Fibroblast of mammary gland (primary cell): ENCODE measurements around the gene LRRC18.

ENCODE experiments used
- DNase-seq: peaks from one replicate; pipeline ENCODE4 v3.0.0-alpha.2; 2010; ENCODE audit warnings: low read depth
- H3K4me3 ChIP-seq: 2 replicates; pipeline ENCODE4 v1.5.1; 2011; ENCODE audit warnings: low read depth, mild to moderate bottlenecking, low read length, moderate library complexity; ENCODE audit not compliant: control insufficient read depth
- TF ChIP-seq, protein P1 (sequence below): conservative IDR thresholded peaks from 2 replicates; pipeline ENCODE4 v1.5.1; 2011; ENCODE audit warnings: low read depth, low read length, inconsistent platforms; ENCODE audit not compliant: control insufficient read depth, insufficient read depth

The LRRC18 gene

DNA sequence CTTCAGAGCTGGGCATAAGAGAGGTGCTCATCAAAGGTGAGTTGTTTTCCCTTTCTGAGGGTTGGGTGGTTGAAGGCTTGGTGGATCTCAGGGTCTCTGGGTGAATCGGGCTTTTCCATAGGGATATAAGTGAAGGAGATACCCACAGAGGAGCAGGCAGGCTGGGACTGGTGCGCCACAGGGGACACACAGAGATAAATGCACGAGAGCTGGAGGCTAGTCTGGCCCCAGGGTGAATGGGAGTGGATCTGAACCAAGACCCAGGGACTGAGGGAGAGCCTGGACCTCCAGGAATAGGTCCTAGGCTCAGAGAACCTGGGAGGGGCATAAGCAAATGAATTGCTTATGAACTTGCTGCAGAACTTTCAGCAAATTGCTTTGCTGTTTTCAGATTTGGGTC is 61.5 kb downstream of the LRRC18 start:
- no peak overlapping the region for H3K4me3 ChIP-seq
- TF ChIP-seq, protein P1, sequence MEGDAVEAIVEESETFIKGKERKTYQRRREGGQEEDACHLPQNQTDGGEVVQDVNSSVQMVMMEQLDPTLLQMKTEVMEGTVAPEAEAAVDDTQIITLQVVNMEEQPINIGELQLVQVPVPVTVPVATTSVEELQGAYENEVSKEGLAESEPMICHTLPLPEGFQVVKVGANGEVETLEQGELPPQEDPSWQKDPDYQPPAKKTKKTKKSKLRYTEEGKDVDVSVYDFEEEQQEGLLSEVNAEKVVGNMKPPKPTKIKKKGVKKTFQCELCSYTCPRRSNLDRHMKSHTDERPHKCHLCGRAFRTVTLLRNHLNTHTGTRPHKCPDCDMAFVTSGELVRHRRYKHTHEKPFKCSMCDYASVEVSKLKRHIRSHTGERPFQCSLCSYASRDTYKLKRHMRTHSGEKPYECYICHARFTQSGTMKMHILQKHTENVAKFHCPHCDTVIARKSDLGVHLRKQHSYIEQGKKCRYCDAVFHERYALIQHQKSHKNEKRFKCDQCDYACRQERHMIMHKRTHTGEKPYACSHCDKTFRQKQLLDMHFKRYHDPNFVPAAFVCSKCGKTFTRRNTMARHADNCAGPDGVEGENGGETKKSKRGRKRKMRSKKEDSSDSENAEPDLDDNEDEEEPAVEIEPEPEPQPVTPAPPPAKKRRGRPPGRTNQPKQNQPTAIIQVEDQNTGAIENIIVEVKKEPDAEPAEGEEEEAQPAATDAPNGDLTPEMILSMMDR, result no peak
- no peak for DNase-seq

DNA sequence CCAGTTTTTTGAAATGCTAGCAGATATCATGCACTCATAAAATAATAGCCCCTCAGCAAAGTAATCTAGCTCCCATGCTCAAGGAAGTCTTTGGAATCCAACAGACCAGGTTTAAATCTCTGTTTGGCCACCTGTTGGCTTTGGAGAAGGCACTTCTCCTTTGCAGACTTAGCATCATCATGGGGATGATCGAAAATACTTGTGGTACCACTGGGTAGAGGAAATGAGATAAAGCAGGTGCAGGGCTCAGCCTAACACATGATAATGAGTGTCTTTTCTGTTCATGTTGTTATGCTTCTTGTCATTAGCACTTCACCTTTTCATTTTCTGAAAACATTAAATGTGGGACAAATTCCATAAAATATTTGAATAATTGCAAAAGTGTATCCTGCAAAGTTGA is 67.4 kb downstream of the LRRC18 start:
- TF ChIP-seq, protein P1, result no peak
- DNase-seq, result no peak
- H3K4me3 ChIP-seq, result no peak overlapping the region
